Activated CD4-positive, alpha-beta T cell treated with anti-CD3 and anti-CD28 coated beads, Interleukin-2, Interleukin-6, amounts not matched to agents 100 ng/mL and 50 ng/mL, durations not matched to agents 16 hours and 8 hours (primary cell): ENCODE results near the gene TOMM5.
"Not testable (repeated sequence)": the region's sequence is repeated elsewhere in the genome, so short reads cannot be mapped to it uniquely, and the experiment has no call there.

Experiments used
- DNase-seq: peaks from one replicate; pipeline ENCODE4 v3.0.0-alpha.2; 2020

Gene TOMM5

GRCh38 chr9:37611014-37611413, 18.6 kb upstream of the TOMM5 start:
- no peak for DNase-seq

GRCh38 chr9:37609735-37610397, 17.5 kb upstream of the TOMM5 start:
- no peak for DNase-seq

GRCh38 chr9:37608250-37608649, 15.9 kb upstream of the TOMM5 start:
- DNase-seq = no peak

- no peak for DNase-seq
Observed at GRCh38 chr9:37604296-37604695, 11.9 kb upstream of the TOMM5 start.

- no peak for DNase-seq
Observed at GRCh38 chr9:37602817-37603216, 10.4 kb upstream of the TOMM5 start.

GRCh38 chr9:37602061-37602460, 9.7 kb upstream of the TOMM5 start:
- DNase-seq = not testable (repeated sequence)

- no peak for DNase-seq
Observed at GRCh38 chr9:37596504-37596903, 4.1 kb upstream of the TOMM5 start.

- no peak for DNase-seq
Observed at GRCh38 chr9:37593883-37594448, 1.6 kb upstream of the TOMM5 start.

- no peak for DNase-seq
Observed at GRCh38 chr9:37587521-37587920, 4.9 kb downstream of the TOMM5 start.

- no peak for DNase-seq
Observed at GRCh38 chr9:37583522-37584121, 8.8 kb downstream of the TOMM5 start.

- peak; percentile 25 for DNase-seq
Observed at GRCh38 chr9:37582548-37583157, 9.7 kb downstream of the TOMM5 start.

GRCh38 chr9:37575921-37576721, 16.3 kb downstream of the TOMM5 start, which contains the start of gene FBXO10:
Gene FBXO10, minus strand, starts transcription at chr9:37576380. Its CDS starts 34,612 bp downstream, at chr9:37541768.
- peak; percentile 56 for DNase-seq

GRCh38 chr9:37575511-37575914, 16.9 kb downstream of the TOMM5 start:
- no peak for DNase-seq

GRCh38 chr9:37575001-37575400, 17.4 kb downstream of the TOMM5 start:
- no peak for DNase-seq

GRCh38 chr9:37574241-37574721, 18.1 kb downstream of the TOMM5 start:
- DNase-seq = no peak

GRCh38 chr9:37571282-37571681, 21.1 kb downstream of the TOMM5 start:
- DNase-seq = no peak

- DNase-seq = no peak
Observed at GRCh38 chr9:37566716-37567115, 25.7 kb downstream of the TOMM5 start.

GRCh38 chr9:37565661-37566618, 26.5 kb downstream of the TOMM5 start:
- DNase-seq = no peak

GRCh38 chr9:37564916-37565315, 27.5 kb downstream of the TOMM5 start:
- no peak for DNase-seq

- DNase-seq = no peak
Observed at GRCh38 chr9:37563806-37564513, 28.4 kb downstream of the TOMM5 start.

- no peak for DNase-seq
Observed at GRCh38 chr9:37562826-37563225, 29.6 kb downstream of the TOMM5 start.
